ENCODE data around the gene ANKRD11.
"Not testable (repeated sequence)": the region's sequence is repeated elsewhere in the genome, so short reads cannot be mapped to it uniquely, and the experiment has no call there.

The ANKRD11 gene

DNA sequence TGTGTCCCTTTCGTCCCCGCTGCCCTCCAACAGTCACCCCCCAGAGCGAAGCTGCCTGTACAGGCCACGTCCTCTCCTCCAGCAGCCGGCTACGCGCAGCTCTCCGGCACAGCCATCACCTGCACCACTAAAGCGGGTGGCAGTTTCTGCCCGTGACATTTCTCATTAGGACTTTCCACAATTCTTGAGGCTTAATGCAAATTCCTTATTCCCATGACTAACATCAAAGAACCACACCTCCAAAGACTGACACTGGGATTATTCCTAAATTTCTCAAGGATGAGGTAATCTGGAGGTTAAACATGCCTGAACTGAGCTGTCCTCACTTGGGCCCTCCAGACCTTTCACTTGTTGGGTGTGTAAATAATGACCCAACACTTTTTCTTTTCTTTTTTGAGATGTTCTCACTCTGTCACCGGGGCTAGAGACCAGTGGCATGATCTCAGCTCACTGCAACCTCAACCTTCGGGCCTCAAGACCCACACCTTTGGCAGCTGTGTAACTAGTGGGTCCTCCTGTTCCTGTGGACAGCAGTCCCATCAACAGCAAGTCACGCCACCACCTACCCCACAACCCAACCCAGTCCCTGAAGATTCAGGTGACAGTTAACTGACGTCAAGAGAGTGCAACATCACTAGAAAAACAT lies 11.7 kb downstream of the ANKRD11 start:
- no peak for DNase-seq (ENCODE audit: low spot score)

DNA sequence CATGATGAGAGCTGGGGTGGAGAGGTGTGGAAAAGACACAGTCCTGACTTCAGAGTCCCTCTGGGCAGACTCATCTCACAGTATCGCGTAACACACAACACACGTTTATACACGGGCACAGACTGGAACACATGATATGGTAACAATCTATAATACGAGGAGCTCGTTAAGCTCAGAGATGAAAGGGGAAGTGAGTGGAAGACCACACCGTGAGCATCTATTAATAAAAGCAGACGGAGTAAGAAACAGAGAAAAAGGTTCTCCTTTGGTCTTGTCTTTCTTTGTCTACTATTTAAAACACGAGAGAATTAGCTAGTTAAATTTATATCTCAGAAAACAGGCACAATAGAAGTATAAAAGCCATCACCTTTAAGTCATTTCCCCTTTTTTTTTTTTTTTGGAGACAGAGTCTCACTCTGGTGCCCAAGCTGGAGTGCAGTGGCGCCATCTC lies 13.5 kb downstream of the ANKRD11 start:
- DNase-seq (ENCODE audit: low spot score), result no peak

DNA sequence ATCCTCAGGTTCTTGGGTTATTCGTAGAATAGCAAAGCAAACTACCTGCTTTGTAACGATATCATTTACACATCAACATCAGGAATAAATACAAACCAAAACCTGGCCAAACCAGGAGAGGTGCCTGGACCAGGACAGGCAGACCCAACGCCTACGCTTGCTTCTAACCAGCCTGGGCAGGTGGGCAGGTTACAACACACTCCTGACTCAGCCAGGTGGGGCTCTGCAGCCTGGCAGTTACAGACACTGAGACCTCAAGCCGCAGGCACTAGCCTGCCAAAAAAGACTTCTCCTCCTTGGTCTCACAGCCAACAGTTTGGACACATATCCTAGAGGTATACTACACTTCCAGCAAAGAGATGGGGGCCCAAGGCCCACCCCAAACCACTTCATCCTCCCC lies 14.0 kb downstream of the ANKRD11 start:
- DNase-seq (ENCODE audit: low spot score), result no peak

DNA sequence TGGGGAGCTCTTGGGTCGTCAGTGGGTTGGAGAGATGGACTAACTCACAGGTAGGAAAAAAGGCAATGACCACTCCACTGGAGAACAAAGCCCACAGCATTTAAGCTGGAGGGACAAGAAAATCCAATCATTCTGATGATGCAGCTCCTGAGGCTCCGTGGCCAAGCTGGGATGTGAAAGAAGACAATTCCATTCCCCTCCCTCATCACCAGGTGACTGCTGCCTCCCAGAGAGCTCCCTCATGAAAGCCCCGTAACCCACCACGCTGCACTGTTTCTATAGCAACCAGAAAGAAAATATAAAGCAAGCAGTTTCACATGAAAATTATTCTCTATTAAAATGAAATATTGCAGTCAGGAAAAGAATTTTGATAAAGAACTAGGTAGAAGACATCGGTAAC lies 15.2 kb downstream of the ANKRD11 start:
- DNase-seq (ENCODE audit: low spot score), result no peak

DNA sequence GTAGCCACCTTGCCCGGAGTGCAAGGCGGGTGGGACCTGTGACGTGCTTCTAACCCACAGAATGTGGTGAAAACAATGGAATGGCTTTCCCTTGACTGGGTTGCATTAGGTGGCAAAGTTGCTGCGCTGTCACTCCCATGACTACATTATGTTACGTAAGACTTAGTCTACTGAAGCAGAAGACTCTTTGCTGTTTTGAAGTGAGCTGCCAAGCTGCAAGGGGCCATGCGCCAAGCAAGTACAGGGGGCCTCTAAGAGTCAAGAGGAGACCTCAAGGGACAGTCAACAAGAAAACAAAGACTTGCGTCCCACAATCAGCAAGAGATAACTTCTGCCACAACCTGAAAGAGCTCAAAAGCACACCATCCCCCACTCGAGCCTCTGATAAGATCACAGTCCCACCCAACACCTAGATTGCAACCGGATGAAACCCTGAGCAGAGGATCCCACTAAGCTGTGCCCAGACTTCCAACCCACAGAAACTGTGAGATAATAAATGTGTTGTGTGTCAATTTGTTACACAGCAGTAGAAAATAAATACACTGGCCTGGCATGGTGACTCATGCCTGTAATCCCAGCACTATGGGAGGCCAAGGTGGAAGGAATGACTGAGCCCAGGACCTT lies 16.5 kb downstream of the ANKRD11 start:
- DNase-seq (ENCODE audit: low spot score), result peak; percentile 59

DNA sequence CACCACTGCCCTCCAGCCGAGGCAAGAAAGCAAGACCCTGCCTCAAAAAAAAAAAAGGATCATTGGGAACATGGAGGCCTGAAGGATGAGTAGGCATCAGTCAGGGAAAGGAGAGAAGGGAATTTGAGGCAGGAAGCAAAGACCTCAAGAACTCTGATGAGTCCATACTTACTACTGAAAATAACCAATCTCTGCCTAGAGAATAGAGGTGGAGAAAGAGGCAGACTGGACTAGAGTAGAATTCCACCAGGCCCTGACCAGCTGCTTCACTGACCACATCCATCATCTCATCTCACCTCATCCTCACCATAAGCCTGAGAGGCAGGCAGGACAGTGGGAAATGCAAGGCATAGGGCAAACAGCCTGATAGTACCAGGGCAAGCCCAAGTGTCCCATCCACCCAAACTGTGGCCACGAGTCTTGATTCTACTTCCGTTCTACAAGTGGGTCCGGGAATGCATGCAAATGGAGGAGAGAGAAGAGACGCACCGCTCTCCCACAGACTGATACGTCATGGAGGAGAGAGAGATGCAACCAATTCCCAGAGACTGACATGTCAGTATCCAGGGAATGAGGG lies 17.1 kb downstream of the ANKRD11 start:
- no peak for DNase-seq (ENCODE audit: low spot score)

DNA sequence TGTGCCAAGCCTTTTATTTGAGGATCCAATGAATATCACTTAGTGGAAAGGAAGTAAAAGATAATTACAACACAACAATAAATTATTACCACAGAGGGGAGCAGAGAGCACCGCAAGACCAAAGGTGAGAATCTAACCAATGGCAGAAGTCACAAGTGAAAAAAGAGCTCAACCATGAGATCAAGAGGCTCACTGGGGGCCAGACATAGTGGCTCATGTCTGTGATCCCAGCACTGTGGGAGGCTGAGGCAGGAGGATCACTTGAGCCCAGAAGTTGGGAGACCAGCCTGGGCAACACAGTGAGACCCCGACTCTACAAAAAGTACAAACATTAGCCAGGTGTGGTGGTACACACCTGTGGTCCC lies 17.7 kb downstream of the ANKRD11 start:
- DNase-seq (ENCODE audit: low spot score), result no peak

DNA sequence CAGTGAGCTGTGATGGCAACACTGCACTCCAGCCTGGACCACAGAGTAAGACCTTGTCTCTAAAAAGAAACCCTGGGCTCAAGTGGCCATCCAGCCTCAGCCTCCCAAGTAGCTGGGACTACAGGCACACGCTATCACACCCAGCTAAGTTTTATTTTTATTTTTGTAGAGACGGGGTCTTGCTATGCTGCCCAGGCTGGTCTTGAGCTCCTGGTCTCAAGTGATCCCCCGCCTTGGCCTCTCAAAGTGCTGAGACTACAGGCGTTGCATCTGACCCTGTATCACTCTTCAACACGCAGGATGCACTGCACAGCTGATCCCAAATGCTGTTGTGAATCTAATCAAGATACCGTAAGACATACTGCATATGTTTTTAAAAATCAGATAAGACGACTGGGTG lies 23.0 kb downstream of the ANKRD11 start:
- no peak for DNase-seq (ENCODE audit: low spot score)

DNA sequence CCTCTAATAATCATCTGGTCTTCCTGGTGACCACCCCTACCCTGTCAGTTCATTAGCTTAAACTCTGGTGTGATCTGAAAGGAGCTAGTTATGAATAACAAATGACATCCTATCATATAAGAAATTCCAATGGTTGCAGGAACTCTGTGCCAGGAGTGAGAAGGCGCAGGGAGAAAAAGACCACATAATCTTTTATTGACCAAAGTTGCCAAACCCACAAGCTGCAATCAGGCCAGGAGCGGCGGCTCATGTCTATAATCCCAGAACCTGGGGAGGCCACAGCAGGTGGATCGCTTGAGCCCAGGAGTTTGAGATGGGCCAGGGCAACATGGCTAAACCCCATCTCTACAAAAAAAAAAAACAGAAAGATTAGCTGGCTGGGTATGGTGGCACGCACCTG lies 23.4 kb downstream of the ANKRD11 start:
- no peak for DNase-seq (ENCODE audit: low spot score)

DNA sequence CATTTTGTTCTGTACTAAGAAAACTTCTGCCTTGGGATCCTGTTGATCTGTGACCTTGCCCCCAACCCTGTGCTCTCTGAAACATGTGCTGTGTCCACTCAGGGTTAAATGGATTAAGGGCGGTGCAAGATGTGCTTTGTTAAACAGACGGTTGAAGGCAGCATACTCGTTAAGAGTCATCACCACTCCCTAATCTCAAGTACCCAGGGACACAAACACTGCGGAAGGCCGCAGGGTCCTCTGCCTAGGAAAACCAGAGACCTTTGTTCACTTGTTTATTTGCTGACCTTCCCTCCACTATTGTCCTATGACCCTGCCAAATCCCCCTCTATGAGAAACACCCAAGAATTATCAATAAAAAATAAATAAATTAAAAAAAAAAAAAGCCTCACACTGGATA lies 27.0 kb downstream of the ANKRD11 start:
- DNase-seq (ENCODE audit: low spot score), result not testable (repeated sequence)

DNA sequence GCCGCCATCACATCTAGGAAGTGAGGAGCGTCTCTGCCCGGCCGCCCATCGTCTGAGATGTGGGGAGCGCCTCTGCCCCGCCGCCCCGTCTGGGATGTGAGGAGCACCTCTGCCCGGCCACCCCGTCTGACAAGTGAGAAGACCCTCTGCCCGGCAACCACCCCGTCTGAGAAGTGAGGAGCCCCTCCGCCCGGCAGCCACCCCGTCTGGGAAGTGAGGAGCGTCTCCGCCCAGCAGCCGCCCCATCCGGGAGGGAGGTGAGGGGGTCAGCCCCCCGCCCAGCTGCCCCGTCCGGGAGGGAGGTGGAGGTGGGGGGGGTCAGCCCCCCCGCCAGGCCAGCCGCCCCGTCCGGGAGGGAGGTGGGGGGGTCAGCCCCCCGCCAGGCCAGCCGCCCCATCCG lies 27.7 kb downstream of the ANKRD11 start:
- not testable (repeated sequence) for DNase-seq (ENCODE audit: low spot score)

DNA sequence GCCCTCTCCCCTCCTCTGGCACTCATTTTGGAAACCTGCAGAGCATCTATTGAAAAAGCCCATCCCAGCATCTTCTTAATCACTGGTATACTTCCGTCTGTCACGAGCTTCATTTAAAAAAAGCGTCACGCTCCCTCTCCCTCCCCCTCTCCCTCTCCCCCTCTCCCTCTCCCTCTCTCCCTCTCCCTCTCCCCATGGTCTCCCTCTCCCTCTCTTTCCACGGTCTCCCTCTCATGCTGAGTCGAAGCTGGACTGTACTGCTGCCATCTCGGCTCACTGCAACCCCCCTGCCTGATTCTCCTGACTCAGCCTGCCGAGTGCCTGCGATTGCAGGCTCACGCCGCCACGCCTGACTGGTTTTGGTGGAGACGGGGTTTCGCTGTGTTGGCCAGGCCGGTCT lies 28.5 kb downstream of the ANKRD11 start:
- DNase-seq (ENCODE audit: low spot score), result not testable (repeated sequence)

DNA sequence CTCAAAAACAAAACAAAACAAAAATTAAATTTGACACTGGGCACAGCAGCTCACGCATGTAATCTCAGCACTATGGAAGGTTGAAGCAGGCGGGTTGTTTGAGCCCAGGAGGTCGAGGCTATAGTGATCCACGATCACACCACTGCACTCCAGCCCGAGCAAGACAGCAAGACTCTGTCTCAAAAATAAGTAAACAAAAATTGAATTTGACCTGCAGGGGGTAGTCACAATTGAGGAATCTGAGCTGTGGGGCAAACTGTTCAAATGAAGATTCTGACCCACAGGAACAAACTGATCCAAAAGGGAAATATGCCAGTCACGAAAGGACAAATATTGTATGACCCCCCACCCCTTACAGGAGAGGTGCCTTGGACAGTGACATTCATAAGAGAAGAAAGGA lies 29.8 kb downstream of the ANKRD11 start:
- no peak for DNase-seq (ENCODE audit: low spot score)

DNA sequence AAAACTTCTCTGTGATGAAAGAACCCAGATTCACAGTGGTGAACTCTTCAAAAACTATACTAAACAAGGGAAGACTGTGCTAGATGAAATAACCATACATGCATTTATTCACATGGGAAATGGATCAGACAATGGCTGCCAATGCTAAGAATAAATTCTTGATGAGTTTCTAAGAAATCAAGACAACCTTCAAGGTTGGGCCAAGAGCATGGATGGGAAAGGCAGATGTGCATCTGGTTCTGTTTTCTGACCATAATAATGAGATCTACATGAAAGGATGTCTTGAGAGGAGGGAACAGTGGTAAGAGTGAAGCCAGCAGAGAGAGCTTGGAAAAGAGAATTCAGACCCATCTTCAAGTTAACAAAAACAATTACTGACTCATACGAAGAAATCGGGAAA lies 31.4 kb downstream of the ANKRD11 start:
- DNase-seq (ENCODE audit: low spot score), result no peak

DNA sequence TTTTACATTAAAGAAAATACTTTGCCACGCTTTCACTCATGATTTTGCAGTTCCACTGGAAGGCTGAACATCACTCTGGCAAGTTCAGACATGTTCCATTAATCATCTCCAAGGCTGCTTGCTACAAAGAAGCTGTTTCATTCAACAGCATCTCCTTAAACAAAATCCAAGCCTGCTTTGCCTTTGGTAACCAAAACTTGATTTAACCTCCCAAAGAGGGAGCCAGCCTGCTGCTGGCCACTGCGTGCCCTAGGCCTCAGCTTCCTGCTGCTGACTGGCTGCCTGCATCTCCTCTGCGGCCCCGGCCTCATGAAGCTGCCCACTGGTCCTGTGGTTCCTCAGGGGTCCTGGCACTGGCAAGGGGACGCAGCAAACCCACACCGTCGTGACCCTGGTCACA lies 31.8 kb downstream of the ANKRD11 start:
- DNase-seq (ENCODE audit: low spot score), result no peak

DNA sequence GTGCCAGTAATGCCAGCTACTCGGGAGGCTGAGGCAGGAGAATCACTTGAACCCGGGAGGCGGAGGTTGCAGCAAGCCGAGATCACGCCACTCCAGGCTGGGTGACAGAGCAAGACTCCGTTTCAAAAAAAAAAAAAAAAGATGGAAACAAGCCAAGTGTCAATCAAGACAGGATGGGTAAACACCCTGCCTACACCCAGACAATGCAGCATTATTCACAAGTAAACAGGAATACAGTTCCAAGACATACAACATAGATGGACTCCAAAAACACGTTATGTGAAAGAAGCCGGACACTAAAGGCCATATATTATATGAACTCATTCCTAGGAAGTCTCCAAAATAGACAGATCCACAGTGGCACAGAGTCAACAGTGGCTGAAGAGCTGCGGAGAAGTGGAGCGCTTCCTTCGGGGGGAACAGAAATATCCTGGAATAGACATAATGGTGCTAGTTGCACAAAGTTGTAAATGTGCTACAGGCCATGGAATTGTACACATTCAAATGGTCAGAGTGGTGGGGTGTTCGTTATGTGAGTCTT lies 33.9 kb downstream of the ANKRD11 start:
- DNase-seq (ENCODE audit: low spot score), result peak; percentile 64

DNA sequence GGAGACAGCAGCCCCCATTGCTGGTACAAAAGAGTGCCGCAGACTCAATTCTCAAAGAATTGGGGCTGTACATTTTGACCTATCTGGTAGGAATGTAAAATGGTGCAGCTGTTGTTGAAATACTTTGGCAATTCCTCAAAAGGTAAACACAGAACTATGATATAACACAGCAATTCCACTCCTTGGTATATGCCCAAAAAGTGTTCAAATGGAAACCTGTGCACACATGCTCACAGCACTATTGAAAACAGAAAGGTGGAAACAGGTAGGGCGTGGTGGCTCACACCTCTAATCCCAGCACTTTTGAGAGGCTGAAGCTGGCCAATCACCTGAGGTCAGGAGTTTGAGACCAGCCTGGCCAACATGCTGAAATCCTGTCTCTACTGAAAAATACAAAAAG lies 34.7 kb downstream of the ANKRD11 start:
- no peak for DNase-seq (ENCODE audit: low spot score)

DNA sequence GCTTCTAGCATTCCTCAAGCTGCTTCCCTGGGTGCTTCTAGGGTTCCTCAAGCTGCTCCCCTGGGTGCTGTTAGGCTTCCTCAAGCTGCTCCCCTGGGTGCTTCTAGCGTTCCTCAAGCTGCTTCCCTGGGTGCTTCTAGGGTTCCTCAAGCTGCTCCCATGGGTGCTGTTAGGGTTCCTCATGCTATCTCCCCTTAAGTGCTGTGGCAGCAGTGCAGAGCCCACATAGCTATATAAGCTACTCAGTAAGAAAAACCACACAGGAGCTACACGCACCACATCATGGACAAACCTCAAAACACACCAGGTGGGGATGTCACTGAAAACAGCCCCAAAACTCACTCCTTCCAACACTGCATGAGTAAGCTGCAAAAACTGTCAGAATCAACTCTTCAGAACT lies 35.2 kb downstream of the ANKRD11 start:
- no peak for DNase-seq (ENCODE audit: low spot score)

DNA sequence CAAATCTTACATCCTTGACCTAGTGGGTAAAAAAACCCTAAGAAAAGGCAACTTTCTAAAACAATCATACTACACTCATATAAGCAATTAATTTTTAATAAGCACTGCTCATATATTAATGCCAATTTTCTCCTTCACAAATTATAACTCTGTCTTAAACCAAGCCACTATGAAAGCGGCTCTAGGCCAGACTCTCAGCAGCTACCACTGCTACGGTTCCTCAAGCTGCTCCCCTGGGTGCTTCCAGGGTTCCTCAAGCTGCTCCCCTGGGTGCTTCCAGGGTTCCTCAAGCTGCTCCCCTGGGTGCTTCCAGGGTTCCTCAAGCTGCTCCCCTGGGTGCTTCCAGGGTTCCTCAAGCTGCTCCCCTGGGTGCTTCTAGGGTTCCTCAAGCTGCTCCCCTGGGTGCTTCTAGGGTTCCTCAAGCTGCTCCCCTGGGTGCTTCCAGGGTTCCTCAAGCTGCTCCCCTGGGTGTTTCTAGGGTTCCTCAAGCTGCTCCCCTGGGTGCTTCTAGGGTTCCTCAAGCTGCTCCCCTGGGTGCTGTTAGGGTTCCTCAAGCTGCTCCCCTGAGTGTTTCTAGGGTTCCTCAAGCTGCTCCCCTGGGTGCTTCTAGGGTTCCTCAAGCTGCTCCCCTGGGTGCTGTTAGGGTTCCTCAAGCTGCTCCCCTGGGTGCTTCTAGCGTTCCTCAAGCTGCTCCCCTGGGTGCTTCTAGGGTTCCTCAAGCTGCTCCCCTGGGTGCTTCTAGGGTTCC lies 35.8 kb downstream of the ANKRD11 start:
- DNase-seq (ENCODE audit: low spot score), result not testable (repeated sequence)

DNA sequence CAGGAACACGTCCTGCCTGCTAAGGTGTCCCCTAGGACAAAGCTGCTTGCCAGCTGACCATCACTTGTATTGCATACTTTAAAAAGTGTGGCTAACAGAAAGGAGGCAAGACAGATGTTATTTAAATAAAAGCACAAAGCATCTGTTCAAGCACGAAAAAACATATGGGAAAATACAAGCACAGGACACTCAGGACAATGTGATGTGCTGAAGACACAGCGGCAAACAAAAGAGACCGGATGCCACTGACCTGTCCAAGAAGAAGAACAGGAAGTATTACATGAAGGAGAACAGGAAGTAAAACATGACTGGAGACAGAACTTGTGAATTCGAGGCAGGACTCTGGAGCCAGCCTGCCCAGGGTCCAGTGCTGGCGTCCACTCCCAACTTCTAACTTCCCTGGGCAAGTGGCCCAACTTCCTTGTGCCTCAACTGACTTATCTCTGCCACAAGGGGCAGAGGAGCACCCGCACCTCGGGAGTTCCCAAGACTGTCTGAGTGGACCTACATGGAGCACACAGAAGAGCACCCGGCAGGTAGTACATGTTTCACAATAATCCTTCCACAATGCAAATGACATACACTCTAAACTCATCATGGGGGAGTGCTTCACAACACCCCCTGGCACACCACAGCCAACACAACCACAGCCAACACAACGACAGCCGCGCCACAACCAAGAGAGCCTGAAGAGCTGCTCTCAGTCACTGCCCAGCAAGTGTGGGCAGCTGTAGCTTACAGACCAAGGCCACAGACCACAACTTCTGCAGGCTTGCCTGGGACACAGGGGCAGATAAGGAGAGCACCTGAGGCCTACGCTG lies 36.6 kb downstream of the ANKRD11 start:
- no peak for DNase-seq (ENCODE audit: low spot score)

DNA sequence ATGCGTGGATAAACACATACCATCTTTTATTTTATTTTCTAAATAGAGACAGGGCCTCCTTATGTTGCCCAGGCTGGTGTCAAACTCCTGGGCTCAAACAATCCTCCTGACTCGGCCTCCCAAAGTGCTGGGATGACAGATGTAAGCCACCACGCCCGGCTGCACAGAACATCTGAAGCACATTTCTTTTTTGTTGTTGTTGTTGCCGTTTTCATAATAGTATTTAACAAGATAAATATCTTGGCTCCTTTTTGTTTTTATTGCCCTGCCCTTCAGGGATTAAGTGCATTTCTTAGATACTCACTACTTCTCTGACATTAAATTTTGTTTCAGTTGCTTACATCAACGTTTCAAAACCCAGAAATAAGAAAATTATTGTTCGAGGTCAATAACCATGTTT lies 37.4 kb downstream of the ANKRD11 start:
- no peak for DNase-seq (ENCODE audit: low spot score)

DNA sequence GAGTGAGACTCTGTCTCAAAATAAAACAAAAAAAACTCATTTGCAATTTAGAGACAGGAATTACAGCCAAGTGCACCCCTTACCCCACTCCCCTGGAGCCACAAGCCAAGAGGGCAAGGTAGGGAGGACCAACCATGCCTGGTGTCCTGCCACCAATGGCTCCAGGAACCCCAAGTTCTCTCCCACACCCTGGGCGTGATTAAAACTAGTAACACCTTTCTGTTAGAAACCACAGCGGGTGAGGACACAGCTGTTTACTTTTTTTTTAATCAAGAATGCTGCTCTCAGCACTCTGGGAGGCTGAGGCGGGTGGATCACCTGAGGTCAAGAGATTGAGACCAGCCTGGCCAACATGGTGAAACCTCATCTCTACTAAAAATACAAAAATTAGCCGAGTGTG lies 38.1 kb downstream of the ANKRD11 start:
- no peak for DNase-seq (ENCODE audit: low spot score)
